ENCODE results near the gene ARMCX4. TPM values are rescaled to one million over a fixed set of nuclear protein-coding genes. Genes with fewer than 3 reads are reported as not detected.

The ARMCX4 gene
- total and polyA plus RNA-seq, 2 of the 8 experiments (the other 6 are each of a cell fraction or from before 2014, with no cell fraction given): 3.7 to 14.5 TPM

DNA sequence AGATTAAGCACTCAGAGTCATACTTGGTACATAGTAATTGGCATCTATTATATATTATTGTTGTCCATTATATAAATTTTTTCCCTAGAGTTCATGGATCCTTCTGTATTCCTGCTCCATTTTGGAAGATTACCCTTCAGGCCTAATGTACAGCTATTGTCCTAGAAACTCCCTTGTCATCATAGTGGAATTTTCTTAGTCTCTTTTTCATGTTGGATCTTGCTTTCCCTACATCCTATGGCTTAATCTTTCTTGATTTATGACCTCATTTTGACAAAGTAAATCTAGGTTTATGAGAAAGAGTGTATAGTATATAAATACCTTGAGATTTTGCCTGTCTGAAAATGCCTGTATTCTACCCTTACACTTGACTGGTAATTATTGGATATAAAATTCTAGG is 22.1 kb downstream of the ARMCX4 start:
- Histone ChIP-seq H3K23ac (ENCODE audit: insufficient read length) (no peak overlapping the region), H3K9ac (replicated peaks in 1 of 4; ENCODE audit: extremely low read depth in 1 of 4, low read depth in 3 of 4, low read length in 3 of 4) (no peak overlapping the region), H3K4ac (replicated peaks; ENCODE audit: insufficient read length, low read depth, low read length) (no peak overlapping the region), H4K91ac (replicated peaks; ENCODE audit: insufficient read length, low read length) (no peak overlapping the region), H3K79me1 (ENCODE audit: low read depth, low read length) (no peaks in the 10 kb centered on the region), H2BK12ac (ENCODE audit: low read depth, low read length) (no peak overlapping the region), H3K79me2 (ENCODE audit: control insufficient read depth in 1 of 2, insufficient read depth in 2 of 2, low read length in 2 of 2) (no peaks in the 10 kb centered on the region), H3K4me2 (ENCODE audit: insufficient read depth in 1 of 2, low read depth in 2 of 2, low read length in 2 of 2) (no peak overlapping the region), H4K20me1 (replicated peaks in 1 of 2; ENCODE audit: control insufficient read depth in 1 of 2, insufficient read depth in 2 of 2, low read length in 2 of 2) (no peaks in the 10 kb centered on the region), H3K14ac (ENCODE audit: insufficient read length) (no peak overlapping the region), H3K27ac (ENCODE audit: low read depth, low read length) (no peak overlapping the region), H4K8ac (ENCODE audit: extremely low read depth, insufficient read depth, low read length) (no peak overlapping the region), H3K9me3 (ENCODE audit: insufficient read depth in 2 of 2, low read depth in 1 of 2, low read length in 1 of 2) (no peaks in the 10 kb centered on the region), H2BK120ac (replicated peaks; ENCODE audit: low read depth, low read length) (no peak overlapping the region), H2AFZ (ENCODE audit: low read length) (no peak overlapping the region), H3K23me2 (ENCODE audit: low read depth, low read length) (no peaks in the 10 kb centered on the region), H3K4me3 (ENCODE audit: extremely low read depth in 1 of 4, insufficient read depth in 2 of 4, low read depth in 3 of 4, low read length in 4 of 4) (no peak overlapping the region), H3K18ac (ENCODE audit: extremely low read depth, low read length) (no peak overlapping the region), H4K5ac (ENCODE audit: insufficient read length, low read depth, low read length) (no peak overlapping the region), H2AK5ac (ENCODE audit: low read depth, low read length) (no peak overlapping the region), H2BK20ac (ENCODE audit: low read length) (no peak overlapping the region), H3K56ac (replicated peaks; ENCODE audit: insufficient read length, low read depth, low read length) (no peak overlapping the region), H2BK15ac (ENCODE audit: low read length) (no peak overlapping the region), H3K4me1 (replicated peaks in 1 of 4; ENCODE audit: control insufficient read depth in 3 of 4, insufficient read depth in 4 of 4, low read length in 3 of 4) (no peaks in the 10 kb centered on the region), H2BK5ac (ENCODE audit: low read depth, low read length) (no peak overlapping the region), H3K36me3 (ENCODE audit: control insufficient read depth in 2 of 4, insufficient read depth in 4 of 4, low read length in 3 of 4) (no peaks in the 10 kb centered on the region), H3K27me3 (replicated peaks in 1 of 4; ENCODE audit: control insufficient read depth in 3 of 4, extremely low read depth in 1 of 4, insufficient read depth in 3 of 4, low read length in 3 of 4) (no peaks in the 10 kb centered on the region)
- POLR2A ChIA-PET (ENCODE audit: partially characterized antibody): no interaction called here
- no peak for FAIRE-seq
- CTCF ChIA-PET (ENCODE audit: partially characterized antibody): interaction anchor here (0.5 kb wide), 1 partner anchor 274 kb away, joined by 3 read pairs; no protein-coding TSS in a partner anchor
- TF ChIP-seq POLR2A (IDR thresholded peaks at IDR 0.05; ENCODE audit: control extremely low read depth in 1 of 2, low read depth in 2 of 2, low read length in 2 of 2): no peak
- no peak for TF ChIP-seq KDM1A (IDR thresholded peaks at IDR 0.05; ENCODE audit: borderline replicate concordance, low read length)
- no peak for TF ChIP-seq RBBP5 (IDR thresholded peaks at IDR 0.05; ENCODE audit: borderline replicate concordance, low read depth, low read length)
- TF ChIP-seq HDAC2 (IDR thresholded peaks at IDR 0.05; ENCODE audit: borderline replicate concordance in 1 of 2, low read depth in 2 of 2, low read length in 2 of 2): no peak
- DNase-seq (ENCODE audit: low read depth in 1 of 2, low spot score in 2 of 2): no peak

Measured in H1 (cell line).